Kidney glomerular epithelial cell (primary cell): ENCODE data around the gene PARVB.
"Not testable (repeated sequence)": the region's sequence is repeated elsewhere in the genome, so short reads cannot be mapped to it uniquely, and the experiment has no call there.

Source experiments
- DNase-seq: peaks from one replicate; lab custom pipeline; 2025; lab: John Stamatoyannopoulos, UW

The PARVB gene

GRCh38 chr22:44056649-44057048, 32.5 kb downstream of the PARVB start:
- not testable (repeated sequence) for DNase-seq

DNA sequence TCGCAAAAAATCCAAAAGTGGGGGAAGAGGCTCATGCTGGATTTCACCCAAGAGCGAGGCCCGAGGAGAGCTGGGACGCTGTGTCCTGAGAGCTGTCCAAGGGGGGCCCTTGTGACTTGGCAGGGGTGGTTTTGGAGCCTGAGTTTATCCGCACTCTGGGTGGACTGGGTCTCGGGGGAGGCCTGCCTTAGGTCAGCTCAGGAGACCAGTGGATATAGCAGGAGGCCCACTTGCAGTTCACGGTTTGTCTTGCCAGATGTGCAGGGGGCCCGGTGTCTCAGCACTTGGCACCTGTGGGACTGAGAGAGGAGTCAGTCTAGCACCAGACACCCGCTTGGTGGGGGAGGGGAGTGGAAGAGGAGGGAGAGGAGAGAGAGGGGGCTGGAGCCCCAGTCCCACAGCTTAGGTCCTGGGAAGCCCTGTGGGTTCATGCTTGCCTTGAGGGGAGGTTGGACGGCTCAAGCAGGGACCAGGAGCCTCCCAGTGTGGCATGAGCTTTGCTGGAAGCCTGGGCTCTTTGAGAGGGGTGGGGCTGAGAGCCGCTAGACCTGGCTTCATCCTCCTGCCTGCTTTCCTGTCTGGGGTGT, 33.4 kb downstream of the PARVB start:
- DNase-seq: no peak

DNA sequence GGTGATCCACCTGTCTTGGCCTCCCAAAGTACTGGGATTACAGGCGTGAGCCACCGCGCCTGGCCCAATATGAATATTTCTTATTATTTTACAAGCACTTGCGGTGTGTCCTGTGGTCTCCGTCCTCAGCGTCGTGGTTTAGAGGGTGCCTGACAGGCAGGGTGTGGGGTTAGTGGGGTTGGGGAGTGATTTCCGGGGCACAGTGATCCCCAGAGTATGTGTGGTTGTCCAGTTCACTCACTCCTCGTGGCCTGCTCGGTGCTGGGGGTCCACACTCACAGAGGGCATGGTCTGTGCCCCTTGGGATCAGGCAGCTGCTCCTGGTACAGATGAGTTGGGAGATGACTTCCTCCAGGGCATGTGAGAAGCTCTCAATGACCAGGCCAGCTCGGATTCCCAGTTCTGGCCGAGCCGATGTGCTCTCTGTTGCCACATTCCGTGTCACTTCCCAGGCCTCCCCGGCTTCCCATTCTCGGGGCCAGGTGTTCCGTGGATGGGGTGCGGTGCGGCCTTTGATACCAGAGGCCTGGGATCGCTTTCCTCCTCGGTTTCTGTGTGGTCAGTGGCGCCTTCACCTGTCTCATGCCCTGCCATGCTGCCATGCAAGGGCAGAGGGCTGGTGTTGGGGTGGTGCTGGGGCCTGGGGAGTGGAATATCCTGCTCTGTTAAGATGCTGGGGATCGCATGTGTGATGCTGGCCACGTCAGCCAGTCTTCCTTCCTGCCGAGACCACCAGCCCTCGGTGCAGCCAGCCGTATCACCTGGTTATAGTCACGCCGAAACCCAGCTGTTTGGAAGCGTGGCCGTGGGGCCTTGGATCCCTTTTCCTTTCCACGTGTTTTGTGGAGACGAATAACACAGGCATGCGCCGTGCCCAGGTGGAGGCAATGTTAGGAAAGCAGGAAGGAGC, 39.6 kb downstream of the PARVB start:
- DNase-seq: no peak

GRCh38 chr22:44067033-44067432, 42.9 kb downstream of the PARVB start:
- no peak for DNase-seq

DNA sequence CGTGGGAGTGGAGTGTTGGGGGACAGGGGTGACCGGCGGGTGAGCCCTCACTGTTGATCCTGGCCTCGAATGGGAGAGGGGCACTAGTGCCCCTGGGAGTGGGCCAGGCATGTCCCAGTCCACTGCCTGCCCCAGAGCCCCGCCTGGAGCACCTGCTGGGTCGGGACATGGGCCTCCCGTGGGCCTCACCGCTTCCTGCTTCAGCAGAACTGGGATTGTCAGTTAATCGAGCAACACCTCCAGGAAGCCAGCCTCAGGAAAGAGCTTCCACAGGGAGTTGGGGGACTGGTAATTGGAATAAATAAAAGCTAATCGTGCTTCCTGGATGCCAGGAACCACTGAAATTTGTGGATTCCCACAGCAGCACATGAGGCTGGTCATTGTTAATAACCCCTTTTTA, 43.8 kb downstream of the PARVB start:
- DNase-seq: no peak

DNA sequence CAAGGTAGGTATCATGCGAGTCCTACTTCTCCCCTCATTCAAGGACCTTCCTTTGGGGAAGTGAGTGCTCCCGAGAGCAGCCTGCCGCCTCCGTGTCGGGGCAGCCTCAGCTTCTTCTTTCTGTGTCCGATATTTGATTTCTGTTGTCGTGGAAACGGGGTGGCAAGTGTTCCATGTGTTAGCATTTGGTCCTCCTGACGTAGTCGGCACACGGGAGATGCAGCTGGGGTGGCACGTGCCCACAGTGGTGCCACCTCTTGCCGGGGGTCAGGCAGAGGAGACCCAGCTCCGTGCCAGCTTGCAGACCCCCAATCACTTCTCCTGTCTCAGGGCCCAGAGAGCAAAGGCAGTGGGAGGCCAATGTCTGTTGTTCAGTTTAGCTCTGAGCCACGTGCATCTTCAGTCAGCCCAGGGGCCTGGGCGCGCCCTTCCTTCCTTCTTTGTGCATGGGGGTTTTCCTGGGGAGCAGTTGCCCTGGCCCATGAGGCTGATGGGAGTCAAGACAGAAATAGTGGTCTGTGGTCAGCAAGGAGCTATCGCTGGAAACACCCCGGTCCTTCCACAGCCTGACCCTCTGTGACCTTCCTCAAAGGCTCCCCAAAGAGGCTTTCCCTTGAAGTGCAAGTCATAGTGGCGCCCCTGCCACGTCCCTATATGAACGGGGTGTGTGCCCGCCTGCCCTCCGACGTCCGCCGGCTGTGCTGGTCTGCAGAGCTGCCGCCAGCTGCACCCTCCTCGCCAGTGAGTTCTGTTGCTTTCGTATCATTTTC, 44.5 kb downstream of the PARVB start:
- DNase-seq: no peak

- no peak for DNase-seq
These were observed 45.9 kb downstream of the PARVB start for GRCh38 chr22:44070029-44070428.

DNA sequence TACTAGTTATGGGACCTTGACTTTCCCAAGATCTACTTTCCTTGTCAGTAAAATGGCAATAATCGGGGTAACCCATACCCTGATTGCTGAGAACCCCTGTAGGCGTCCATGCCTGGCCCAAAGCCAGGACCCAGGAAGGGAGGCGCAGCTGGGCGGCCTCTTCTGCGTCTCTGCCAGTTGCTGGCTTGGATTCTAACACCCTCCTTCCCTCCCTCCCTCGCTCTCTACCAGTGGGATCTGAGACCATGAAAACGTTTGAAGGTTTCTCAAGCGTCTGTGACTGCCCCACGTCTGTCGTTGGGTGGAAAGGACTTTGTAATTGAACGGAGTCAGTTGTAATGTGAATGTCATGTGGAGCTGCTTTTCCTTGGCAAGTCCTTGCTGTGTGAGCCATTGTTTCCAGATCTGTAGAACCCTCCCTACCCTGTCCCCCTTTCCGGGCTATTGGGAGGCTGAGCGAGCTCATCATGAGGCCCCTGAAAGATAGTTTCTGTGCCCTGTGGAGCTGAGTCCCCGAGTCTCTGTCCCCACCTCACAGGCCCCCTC, 47.8 kb downstream of the PARVB start:
- no peak for DNase-seq

- no peak for DNase-seq
These were observed 50.4 kb downstream of the PARVB start for GRCh38 chr22:44074337-44074984.

- DNase-seq: no peak
These were observed 50.9 kb downstream of the PARVB start for GRCh38 chr22:44075022-44075421.

GRCh38 chr22:44075670-44076069, 51.6 kb downstream of the PARVB start:
- DNase-seq: no peak

DNA sequence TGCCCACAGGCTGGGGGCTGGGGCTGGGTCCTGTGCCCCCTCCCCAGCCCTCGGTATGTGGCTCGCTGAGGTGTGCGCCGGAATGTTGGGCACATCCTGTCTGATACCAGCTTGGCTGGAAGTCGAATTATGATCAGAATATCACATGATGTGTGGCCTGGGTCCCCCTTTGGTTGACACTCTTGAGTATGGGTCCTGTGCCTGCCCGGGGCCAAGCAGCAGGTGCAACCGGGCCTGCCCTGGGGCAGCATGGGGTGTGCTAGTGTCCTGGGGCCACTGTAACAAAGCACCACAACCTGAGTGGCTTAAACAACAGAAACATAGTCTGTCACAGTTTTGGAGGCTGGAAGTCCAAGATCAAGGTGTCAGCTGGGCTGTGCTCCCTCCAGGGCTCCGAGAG, 52.7 kb downstream of the PARVB start:
- DNase-seq: no peak

DNA sequence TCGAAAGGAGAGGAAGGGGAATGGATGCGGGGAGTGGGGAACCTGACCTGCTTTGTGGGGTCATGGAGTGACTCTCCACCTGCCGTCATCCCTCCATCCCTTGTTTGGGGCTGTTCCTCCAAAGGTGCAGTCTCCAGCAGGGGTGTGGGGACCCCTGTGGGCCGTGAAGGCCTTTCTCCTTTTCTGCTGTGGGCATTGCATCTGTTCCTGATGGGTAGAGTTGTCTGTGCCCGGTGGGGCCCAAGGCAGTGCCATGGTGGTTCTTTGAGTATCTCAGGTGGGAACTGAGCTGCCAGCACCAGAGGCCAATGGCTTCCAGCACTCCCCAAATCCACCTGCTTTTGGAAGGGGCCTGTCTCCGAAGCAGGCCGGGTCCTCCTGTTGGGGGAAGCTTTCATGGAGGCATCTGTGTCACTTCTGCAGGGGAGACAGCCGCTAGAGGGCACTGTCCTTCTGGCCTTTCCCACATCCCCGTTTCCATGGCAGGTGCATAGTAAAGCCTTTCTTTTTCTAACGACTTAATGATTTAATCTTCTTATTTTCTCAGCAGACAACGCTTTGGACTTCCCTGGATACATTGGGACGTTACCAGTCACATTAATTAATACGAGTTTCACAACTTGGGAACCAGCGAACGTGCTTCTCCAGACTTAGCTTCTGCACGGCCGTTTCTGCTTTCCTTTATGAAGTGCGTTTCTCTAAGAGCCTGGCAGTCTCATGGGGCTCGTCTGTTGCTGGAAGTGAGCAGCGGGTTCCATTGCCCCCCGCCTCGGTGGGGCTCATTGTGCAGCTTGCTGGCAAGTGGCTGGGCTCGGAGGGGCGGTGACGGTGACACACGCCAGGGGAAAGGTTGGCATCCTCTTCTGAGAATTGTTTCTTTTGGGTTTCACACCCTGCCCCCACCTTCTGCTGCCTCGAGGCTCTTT, 57.1 kb downstream of the PARVB start:
- peak; percentile 54 for DNase-seq

- DNase-seq: no peak
These were observed 58.7 kb downstream of the PARVB start for GRCh38 chr22:44082801-44083200.

GRCh38 chr22:44084044-44084772, 60.1 kb downstream of the PARVB start:
- DNase-seq: no peak

DNA sequence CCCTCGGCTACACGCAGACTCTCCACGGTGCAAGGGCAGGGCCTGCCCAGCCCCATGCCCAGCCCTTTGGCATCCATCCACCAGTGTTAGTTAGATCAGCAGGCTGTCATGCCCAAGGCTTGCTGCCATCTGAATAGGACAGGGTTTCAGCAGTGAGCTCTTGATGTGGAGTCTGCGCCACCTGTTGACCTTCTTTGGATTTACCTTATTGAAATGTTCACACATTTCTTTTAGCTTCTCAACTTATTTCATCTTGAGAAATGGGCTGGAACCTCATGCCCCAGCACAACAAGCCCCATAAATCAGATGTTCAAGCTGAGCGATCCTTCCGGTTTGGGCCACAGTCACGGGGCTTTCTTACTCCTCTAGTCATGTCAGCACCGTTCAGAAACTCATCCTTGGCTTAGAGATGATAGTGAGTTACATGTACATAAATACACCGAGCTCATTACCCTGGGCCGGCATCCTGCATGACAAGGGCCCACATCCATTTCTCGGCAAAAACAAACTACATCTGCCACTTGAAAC, 61.7 kb downstream of the PARVB start:
- peak; percentile 71 for DNase-seq

DNA sequence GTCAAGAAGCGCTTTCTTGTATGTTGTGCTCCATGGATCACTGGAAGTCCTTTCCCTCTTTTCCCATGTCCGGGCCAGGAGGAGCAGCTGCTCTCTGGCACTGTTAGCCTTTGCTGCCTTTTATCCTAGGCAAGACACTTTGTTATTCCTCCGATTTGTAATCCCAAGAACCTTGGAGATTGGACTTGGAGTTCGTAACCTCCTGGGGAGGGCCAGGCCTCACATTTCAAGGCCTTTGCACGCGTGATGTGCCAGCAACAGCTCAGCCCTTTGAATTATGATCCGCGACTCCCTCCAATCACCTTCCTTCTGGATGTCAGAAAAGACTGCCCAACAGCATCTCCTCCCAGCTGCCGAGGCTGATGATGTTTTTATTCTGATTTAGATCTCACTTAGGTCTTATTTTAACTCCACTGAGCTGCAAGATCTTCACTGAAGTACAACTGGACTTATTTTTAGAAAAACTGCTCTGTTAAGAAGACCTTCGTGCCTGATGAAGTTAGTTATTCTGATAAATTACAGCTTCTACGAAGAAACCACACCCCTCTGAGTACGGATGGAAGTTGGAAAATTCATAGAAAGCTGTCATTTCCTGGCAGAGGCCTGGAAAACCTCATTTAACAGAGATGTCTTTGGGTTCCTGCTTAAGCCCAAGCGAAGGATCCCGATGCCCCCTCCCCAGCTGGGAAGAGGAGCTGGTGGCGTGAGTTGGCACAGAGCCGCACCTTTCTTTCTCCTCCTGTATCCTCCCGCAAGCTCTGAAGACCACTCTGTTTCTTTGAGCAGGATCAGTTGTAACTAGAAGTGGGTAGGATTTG, 62.4 kb downstream of the PARVB start:
- no peak for DNase-seq

- no peak for DNase-seq
These were observed 63.0 kb downstream of the PARVB start for GRCh38 chr22:44087089-44087430.

GRCh38 chr22:44088976-44089570, 65.0 kb downstream of the PARVB start:
- DNase-seq: peak; percentile 80
